Measurements from ENCODE around the gene FAM78A. TPM values are rescaled to one million over a fixed set of nuclear protein-coding genes. Genes with fewer than 3 reads are reported as not detected.

FAM78A gene, protein sequence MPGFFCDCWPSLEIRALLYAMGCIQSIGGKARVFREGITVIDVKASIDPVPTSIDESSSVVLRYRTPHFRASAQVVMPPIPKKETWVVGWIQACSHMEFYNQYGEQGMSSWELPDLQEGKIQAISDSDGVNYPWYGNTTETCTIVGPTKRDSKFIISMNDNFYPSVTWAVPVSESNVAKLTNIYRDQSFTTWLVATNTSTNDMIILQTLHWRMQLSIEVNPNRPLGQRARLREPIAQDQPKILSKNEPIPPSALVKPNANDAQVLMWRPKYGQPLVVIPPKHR
- 10 to 100 TPM; 36.1 to 37.4 TPM for total RNA-seq

DNA sequence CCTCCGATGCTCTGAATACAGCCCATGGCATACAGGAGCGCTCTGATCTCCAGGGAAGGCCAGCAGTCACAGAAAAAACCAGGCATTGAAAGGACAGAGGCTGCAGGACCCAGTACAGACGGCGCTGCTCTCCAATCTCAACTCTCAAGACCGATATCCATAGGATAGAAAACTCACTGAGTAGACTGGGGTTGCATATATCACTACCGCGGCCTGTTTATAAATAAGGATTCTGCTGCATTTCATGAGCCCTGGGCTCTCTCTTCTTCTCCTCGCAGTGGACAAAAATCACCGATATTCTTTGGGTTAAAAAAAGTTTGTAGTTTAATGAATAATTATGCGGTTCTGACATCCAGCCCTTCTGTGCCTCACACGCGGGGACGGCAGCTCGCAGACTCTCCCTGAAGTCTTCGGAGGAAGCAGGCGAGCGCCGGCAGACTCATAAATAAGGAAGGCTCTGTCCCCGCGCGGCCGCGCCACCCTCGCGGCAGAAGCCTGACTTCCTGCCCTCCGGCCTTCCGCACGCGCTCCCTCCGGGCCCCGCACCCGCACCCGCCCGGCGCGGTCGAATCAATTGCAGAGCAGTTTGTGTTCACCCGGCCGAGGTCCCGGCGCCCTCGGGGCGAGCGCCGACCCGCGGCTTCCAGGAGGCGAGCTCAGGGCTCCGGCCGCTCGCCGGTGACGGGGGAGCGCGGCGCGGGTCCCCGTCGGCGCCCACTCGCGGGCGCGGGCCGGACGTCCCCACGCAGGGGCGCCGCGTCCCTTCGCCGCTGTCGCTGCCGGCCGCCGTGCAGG, at the start of gene FAM78A:
Gene FAM78A, minus strand, starts transcription at position 417 of the 795 bp plus-strand sequence. Its CDS starts 331 bp downstream, at position 86.
- Mint-ChIP-seq H3K27me3 (no peaks in the 10 kb centered on the region), H3K4me1 (peaks cover 26% of the 10 kb centered on the region), H3K9me3 (no peaks in the 10 kb centered on the region), H3K27ac (peak within 1 kb of the TSS; percentile 95), H3K36me3 (peaks cover 40% of the 10 kb centered on the region), H3K4me3 (peak within 1 kb of the TSS; percentile 98)
- peak; percentile 61 for DNase-seq

DNA sequence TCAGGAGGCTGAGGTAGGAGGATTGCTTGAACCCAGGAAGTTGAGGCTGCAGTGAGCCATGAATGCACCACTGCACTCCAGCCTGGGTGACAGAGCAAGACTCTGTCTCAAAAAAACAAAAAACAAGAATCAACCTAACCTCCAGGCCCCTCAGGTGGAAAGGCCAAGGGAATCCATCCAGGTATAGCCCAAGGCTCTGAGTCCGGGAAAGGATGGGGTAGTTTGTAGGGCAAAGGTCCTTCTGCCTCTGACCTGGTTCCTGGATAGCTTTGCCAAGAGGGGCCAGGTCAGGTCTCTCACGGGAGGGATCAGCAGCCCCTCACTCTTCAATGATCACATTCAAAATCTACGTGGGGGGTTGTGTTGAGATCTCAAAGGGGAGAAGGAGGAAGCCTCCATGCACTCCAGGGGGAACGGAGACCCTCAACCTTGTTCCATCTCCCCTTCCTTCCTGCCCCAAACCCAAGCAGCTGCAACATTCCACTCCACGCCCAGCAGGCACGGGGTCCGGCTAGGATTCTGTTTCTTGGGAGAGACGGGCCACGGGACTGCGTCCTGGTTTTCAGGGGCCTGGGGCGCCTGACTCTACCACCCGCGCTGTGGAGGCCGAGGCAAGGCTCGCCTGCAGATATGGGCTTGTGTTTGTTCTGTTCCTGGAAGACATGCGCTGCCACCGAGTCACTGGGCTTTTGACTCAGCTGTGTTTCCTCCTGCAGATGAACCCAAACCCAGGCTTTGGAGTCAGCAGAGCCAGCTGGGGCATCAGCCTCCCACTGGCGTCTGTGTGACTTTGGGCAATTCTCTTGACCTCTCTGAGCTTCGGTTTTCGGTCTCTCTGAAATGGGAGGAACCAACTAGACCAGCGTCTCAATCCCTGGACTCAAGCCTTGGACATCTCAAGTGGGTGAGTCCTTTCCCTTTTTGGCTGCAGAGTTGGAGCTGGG, 48.7 kb upstream of the FAM78A start:
- Mint-ChIP-seq H3K27ac (no peak overlapping the region), H3K36me3 (no peaks in the 10 kb centered on the region), H3K27me3 (no peaks in the 10 kb centered on the region), H3K9me3 (no peaks in the 10 kb centered on the region), H3K4me1 (no peaks in the 10 kb centered on the region), H3K4me3 (no peak overlapping the region)
- DNase-seq: no peak

DNA sequence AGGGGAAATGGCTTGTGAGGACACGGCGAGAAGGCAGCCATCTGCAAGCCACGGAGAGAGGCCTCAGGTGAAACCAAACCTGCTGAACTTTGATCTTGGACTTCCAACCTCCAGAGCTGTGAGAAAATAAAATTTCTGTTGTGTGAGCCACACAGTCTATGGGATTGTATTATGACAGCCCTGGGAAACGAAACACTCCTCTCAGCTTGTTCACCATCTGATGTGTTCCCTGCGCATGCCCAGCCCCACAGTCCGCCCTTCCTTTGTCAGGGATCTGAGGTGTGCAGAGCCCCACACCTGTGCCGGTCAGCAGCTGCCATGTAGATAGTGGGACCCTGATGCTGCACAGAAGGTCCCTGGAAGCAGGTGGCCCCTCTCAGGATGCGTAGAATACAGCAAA, 47.3 kb upstream of the FAM78A start:
- no peak overlapping the region for H3K27ac Mint-ChIP-seq
- H3K27me3 Mint-ChIP-seq: no peaks in the 10 kb centered on the region
- H3K4me1 Mint-ChIP-seq: no peaks in the 10 kb centered on the region
- H3K36me3 Mint-ChIP-seq: no peaks in the 10 kb centered on the region
- H3K9me3 Mint-ChIP-seq: no peaks in the 10 kb centered on the region
- H3K4me3 Mint-ChIP-seq: no peak overlapping the region
- DNase-seq: no peak

DNA sequence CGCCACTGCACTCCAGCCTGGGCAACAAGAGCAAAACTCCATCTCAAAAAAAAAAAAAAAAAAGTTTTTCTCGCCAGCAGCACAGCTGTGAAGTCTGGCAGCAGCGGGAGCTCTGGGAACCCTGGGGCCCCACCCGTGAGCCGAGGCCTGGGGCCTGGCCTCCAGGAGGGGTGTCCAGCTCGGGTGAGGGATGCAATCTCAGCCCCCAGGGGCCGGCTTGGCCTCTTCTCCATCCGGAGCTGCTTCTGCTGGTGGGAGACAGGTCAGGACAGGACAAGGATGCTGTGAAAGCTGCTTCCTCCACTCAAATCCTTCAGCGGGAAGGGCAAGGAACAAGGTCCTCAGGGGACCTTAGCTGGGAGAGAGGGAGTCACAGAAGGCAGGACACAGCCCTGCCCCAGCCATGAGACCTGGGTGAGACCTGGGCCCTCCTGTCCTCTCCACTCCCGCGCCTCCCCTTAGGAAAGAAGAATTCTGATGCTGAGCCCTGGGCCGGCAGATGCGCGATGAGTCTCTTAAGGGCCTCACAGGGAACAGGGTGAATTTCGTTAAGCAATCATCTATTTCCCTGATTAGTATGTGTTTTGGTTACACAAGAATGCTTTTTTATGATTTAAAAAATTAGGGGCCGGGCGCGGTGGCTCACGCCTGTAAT, 43.8 kb upstream of the FAM78A start:
- DNase-seq: no peak
- H3K4me1 Mint-ChIP-seq: no peaks in the 10 kb centered on the region
- H3K36me3 Mint-ChIP-seq: no peaks in the 10 kb centered on the region
- no peaks in the 10 kb centered on the region for H3K27me3 Mint-ChIP-seq
- H3K4me3 Mint-ChIP-seq: no peak overlapping the region
- H3K27ac Mint-ChIP-seq: no peak overlapping the region
- H3K9me3 Mint-ChIP-seq: no peaks in the 10 kb centered on the region

DNA sequence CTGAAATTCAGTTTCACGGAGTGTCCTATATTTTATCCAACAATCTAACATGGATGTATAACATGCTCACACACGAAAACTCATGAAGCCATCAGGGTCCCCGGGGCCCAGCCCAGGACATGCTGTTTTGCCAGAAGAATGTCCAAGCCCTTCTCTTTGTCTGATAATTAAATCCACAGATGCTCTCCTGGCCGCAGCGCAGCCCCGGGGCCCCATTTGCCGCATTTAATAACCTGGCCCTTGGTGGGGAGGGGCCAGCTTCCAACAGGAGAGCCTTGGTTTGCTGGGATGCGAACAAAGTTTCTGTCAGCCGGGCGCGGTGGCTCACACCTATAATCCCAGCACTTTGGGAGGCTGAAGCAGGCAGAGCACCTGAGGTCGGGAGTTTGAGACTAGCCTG, 43.2 kb upstream of the FAM78A start:
- no peak for DNase-seq
- Mint-ChIP-seq H3K27me3 (no peaks in the 10 kb centered on the region), H3K9me3 (no peaks in the 10 kb centered on the region), H3K27ac (no peak overlapping the region), H3K36me3 (no peaks in the 10 kb centered on the region), H3K4me3 (no peak overlapping the region), H3K4me1 (no peaks in the 10 kb centered on the region)

DNA sequence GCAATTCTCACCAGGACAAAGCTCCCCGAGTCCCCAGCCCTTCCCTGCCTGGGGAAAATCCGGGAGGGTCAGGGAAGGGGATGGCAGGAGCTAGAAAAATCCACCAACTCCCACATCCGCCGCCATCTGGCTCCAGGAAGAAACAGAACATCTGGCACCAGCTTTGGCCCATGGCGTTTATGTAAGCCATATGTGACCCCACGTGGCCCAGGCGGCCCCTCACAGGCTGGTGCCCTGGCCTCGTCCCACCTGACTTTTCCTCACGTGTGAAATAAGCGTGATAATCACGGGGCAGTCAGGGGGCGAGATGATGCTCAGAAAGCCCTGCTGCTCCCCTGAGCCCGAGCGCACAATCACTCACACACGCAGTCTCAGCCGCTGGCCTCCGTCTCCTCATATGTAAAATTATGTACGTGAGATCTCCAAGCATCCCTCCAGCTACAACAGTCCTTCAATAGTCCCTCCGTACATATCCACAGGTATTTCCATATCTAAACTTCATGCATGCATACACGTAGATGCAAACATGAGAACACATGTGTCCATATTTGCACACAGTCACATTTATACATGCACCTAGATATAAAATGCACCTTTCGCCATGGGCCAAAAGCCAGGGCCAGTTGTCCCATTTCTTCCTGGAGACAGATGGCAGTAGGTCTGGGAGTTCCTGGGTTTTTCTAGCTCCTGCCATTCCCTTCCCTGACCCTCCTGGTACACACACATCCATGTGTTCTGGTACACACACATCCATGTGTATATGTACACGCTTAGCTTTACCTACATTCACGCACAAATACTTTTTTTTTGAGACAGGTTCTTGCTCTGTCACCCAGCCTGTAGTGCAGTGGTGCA, 42.1 kb upstream of the FAM78A start:
- H3K4me1 Mint-ChIP-seq: no peaks in the 10 kb centered on the region
- H3K27me3 Mint-ChIP-seq: no peaks in the 10 kb centered on the region
- DNase-seq: no peak
- H3K27ac Mint-ChIP-seq: no peak overlapping the region
- no peak overlapping the region for H3K4me3 Mint-ChIP-seq
- H3K9me3 Mint-ChIP-seq: no peaks in the 10 kb centered on the region
- H3K36me3 Mint-ChIP-seq: no peaks in the 10 kb centered on the region

DNA sequence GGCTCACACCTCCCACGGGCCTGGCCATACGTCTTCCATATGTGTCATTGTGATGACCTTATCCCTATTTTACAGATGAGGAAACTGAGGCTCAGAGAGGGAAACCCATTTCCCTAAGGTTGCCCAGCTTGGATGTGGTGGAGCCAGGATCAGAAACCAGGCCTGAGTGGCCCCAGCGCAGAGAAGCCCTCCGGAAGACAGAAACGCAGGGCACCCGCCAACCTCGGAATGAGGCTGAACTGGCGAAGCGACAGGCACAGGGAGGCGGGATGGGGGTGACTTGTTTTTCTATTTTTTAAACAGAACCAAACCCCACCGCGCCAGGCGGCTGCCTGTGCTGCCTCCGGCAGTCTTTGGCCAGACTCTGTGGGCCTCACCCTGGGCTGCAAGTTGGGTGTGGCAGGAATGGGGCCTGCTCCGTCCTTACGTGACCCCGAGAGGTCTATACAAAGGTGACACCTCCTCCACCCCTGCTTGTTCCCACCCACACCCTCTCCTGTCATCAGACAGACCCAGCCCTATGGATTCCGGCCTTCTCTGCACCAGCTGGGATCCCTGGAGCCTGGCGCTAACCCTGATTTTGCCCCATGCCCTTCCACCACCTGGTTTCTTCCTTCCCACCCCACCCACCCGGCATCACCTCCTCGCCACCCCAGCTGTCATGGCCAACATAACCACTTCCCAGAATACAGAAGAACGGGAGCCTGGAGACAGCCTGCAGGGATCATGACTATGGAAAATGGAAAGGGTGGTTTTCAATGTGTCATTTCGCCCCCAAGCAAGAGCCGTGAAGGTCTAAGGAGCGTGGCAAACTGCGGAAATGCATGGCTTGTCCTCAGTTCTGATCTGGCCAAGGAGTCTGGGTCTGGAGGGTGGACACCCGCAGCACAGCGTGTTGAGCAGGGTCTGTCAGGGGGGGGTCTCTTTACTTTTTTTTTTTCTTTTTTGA, 36.8 kb upstream of the FAM78A start:
- H3K4me1 Mint-ChIP-seq: peaks cover 9% of the 10 kb centered on the region

DNA sequence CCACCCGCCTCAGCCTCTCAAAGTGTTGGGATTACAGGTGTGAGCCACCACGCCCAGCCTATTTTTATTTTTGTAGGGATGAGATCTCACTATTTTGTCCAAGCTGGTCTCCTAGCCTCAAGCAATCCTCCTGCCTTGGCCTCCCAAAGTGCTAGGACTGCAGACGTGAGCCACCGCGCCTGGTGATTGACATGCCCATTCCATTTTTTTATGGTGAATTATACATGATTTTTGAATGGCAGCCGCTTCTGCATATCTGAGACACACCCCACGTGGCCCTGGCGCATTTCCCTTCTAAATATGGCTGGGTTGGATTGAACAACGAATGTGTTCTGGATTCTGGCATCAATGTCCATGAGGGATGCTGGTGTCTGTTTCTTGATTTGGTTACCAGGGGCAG, 35.9 kb upstream of the FAM78A start:
- H3K27ac Mint-ChIP-seq: no peak overlapping the region
- no peak for DNase-seq
- H3K9me3 Mint-ChIP-seq: no peaks in the 10 kb centered on the region
- no peaks in the 10 kb centered on the region for H3K36me3 Mint-ChIP-seq
- H3K4me3 Mint-ChIP-seq: no peak overlapping the region
- H3K4me1 Mint-ChIP-seq: peaks cover 9% of the 10 kb centered on the region
- no peaks in the 10 kb centered on the region for H3K27me3 Mint-ChIP-seq

More for the DNA sequence above, 36.8 kb upstream of the FAM78A start:
- no peak overlapping the region for H3K27ac Mint-ChIP-seq
- H3K36me3 Mint-ChIP-seq: no peaks in the 10 kb centered on the region
- no peaks in the 10 kb centered on the region for H3K9me3 Mint-ChIP-seq
- no peak for DNase-seq
- no peaks in the 10 kb centered on the region for H3K27me3 Mint-ChIP-seq
- H3K4me3 Mint-ChIP-seq: no peak overlapping the region

DNA sequence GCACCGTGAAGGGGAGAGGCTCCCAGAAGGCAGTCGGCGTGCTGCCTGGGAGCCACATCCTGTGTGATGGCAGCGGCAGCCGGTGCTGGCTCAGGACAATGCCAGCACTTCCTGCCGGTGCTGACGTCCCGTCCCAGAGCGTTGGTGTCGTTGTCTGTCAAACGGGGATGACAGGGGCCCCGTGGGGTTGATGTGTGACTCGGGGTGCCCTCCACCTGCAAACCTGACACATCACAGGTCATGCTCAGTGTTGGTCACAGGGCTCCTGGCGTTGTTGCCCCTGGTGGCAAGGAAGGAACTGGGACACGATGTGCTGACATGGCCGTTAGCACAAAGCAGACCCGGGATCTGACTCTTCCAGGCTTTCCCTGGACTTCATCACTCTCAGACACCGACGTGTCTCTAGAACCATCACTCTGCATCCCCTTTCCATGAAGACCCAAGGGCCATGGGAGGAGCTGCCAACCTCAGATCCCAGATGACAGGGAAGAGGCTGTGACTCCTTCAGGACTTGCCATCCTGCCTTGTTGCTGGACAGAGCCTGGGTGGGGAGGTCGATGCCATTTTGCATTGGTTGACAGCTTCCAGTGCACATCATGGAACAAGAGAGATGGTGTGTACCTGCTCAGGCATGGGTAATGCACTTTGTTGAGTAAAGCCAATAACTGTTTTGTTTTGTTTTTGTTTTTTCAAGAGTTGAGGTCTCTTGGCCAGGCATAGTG, 34.7 kb upstream of the FAM78A start:
- peak overlapping the region; percentile 76 for H3K27ac Mint-ChIP-seq
- peaks cover 9% of the 10 kb centered on the region for H3K4me1 Mint-ChIP-seq
- H3K4me3 Mint-ChIP-seq: no peak overlapping the region
- H3K27me3 Mint-ChIP-seq: no peaks in the 10 kb centered on the region
- no peaks in the 10 kb centered on the region for H3K36me3 Mint-ChIP-seq
- no peaks in the 10 kb centered on the region for H3K9me3 Mint-ChIP-seq
- peak; percentile 69 for DNase-seq

DNA sequence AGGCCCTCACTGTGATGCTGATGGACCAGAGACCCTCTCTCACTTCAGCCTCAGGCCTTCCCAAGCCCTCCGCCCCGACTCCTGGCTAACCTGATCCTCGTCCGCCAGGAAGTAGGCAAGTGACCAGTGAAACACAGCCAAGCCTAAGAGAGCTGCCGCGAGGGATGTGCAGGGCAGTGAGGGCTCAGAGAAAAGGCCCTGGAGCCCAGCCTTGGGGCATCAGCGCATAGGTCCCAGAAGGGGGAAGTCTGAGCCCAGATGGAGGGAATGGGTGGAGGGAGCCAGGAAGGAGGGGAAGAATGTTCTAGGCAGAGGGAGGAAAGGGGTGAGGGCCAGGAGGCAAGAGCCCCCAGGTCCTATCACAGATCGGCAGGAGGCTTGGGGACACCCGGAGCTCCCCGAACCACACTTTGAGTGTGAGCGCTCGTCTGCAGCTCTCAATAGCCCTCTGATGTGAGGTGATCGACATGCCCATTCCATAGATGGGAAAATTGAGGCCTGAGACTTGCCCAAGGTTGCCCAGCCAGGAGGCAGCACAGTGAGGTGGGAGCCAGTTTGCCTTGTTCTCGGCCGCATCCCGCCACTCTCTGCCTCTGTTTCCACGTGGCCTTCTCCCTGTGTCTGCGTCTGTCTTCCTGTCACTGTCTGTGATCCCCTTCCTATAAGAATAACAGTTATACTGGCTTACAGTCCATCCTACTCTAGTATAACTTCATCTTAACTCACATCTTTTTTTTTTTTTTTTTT, 33.4 kb upstream of the FAM78A start:
- Mint-ChIP-seq H3K4me1 (peaks cover 9% of the 10 kb centered on the region), H3K4me3 (no peak overlapping the region), H3K27me3 (no peaks in the 10 kb centered on the region), H3K9me3 (no peaks in the 10 kb centered on the region), H3K27ac (no peak overlapping the region), H3K36me3 (no peaks in the 10 kb centered on the region)
- DNase-seq: no peak

DNA sequence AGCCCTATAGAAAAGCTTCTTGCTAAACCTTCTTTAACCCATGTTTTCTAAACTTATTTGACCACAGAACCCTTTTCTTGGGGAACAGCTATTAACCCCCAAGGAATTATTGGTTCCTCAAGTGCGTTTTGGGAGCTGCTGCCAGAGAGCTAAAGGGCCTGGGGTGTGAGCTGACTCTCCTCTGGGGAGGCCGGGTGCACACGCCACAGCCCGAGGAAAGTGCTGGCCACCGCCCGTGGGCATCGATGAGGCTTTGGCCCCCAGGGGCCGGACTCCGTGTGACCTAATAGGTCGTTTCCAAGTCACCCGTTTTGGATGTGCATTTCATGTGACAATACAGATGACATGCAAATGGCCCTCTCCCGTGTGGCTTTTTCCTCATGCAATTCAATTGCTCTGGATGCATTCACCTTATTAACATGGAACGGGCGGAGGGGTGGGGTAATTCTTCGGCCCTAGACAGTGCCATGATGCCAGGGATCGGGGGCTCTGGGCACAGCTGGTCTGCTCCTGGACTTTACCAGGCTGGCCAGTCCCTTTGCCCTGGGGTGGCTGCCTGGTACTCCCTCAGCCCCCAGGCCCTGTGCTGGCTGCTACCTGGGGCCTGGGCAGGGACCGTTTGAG, 32.7 kb upstream of the FAM78A start:
- peaks cover 9% of the 10 kb centered on the region for H3K4me1 Mint-ChIP-seq

DNA sequence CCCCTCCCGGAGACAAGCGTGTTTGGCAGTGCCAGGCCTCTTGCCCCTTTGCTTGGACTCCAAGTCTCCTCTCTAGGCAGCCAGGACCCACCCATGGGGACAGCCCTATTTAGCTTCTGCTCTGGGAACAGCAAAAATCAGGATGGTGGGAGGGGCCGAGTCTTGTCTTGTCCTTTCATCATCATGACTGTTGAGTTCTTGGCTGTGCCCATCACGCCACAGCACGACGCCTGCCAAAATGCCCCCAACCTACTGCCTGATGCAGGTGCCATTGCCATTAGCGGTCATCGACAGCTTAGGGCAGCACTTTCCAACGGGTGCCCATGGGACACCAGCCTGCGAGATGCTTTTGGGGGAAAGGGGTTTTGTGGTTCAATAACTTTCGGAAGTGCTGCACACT, 32.1 kb upstream of the FAM78A start:
- H3K27ac Mint-ChIP-seq: no peak overlapping the region
- no peaks in the 10 kb centered on the region for H3K27me3 Mint-ChIP-seq
- DNase-seq: no peak
- H3K4me1 Mint-ChIP-seq: peaks cover 9% of the 10 kb centered on the region
- H3K4me3 Mint-ChIP-seq: no peak overlapping the region
- H3K36me3 Mint-ChIP-seq: no peaks in the 10 kb centered on the region
- H3K9me3 Mint-ChIP-seq: no peaks in the 10 kb centered on the region

More for the DNA sequence above, 32.7 kb upstream of the FAM78A start:
- DNase-seq: no peak
- Mint-ChIP-seq H3K27me3 (no peaks in the 10 kb centered on the region), H3K36me3 (no peaks in the 10 kb centered on the region), H3K9me3 (no peaks in the 10 kb centered on the region), H3K27ac (no peak overlapping the region), H3K4me3 (no peak overlapping the region)
